Measurements from ENCODE around the gene NCKIPSD. TPM values are rescaled to one million over a fixed set of nuclear protein-coding genes. Genes with fewer than 3 reads are reported as not detected.

NCKIPSD gene
- total and polyA plus RNA-seq, 3 donors from 2014 or later = 30.1 to 81.3 (median 69.4) TPM

GRCh38 chr3:48686538-48687219 is 964 bp upstream of the NCKIPSD start:
- peak overlapping the region; percentile 93 to 95 for H3K4me3 ChIP-seq
- H3K36me3 ChIP-seq (ENCODE audit: low read depth, missing control alignments) = no peaks in the 10 kb centered on the region
- intact Hi-C loops (cut with DNase I; ENCODE audit: low total_unique reads) = no loop called here
- WGBS, 2 donors = 29 to 38% methylated on average over 9 to 10 of the region's 10 CpGs
- H3K27me3 ChIP-seq = no peaks in the 10 kb centered on the region
- peak overlapping the region; percentile 87 to 91 for H3K27ac ChIP-seq
- peaks cover 43% of the 10 kb centered on the region for H3K4me1 ChIP-seq
- no peaks in the 10 kb centered on the region for H3K9me3 ChIP-seq
- no peak for TF ChIP-seq POLR2A (IDR thresholded peaks at IDR 0.05)
- TF ChIP-seq, protein P1, sequence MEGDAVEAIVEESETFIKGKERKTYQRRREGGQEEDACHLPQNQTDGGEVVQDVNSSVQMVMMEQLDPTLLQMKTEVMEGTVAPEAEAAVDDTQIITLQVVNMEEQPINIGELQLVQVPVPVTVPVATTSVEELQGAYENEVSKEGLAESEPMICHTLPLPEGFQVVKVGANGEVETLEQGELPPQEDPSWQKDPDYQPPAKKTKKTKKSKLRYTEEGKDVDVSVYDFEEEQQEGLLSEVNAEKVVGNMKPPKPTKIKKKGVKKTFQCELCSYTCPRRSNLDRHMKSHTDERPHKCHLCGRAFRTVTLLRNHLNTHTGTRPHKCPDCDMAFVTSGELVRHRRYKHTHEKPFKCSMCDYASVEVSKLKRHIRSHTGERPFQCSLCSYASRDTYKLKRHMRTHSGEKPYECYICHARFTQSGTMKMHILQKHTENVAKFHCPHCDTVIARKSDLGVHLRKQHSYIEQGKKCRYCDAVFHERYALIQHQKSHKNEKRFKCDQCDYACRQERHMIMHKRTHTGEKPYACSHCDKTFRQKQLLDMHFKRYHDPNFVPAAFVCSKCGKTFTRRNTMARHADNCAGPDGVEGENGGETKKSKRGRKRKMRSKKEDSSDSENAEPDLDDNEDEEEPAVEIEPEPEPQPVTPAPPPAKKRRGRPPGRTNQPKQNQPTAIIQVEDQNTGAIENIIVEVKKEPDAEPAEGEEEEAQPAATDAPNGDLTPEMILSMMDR (IDR thresholded peaks at IDR 0.05) = no peak
- DNase-seq = no peak

GRCh38 chr3:48685293-48685602 is 467 bp downstream of the NCKIPSD start:
- 7 to 12% methylated on average over 8 to 12 of the region's 13 CpGs for WGBS, 2 donors
- TF ChIP-seq, protein P1 (IDR thresholded peaks at IDR 0.05) = no peak
- no peak for TF ChIP-seq POLR2A (IDR thresholded peaks at IDR 0.05)
- H3K36me3 ChIP-seq (ENCODE audit: low read depth, missing control alignments) = no peaks in the 10 kb centered on the region
- H3K27ac ChIP-seq = peak overlapping the region; percentile 87 to 91
- DNase-seq = no peak
- H3K4me3 ChIP-seq = peak overlapping the region; percentile 93 to 95
- peaks cover 43% of the 10 kb centered on the region for H3K4me1 ChIP-seq
- no peaks in the 10 kb centered on the region for H3K27me3 ChIP-seq
- intact Hi-C loops (cut with DNase I; ENCODE audit: low total_unique reads) = no loop called here
- no peaks in the 10 kb centered on the region for H3K9me3 ChIP-seq

DNA sequence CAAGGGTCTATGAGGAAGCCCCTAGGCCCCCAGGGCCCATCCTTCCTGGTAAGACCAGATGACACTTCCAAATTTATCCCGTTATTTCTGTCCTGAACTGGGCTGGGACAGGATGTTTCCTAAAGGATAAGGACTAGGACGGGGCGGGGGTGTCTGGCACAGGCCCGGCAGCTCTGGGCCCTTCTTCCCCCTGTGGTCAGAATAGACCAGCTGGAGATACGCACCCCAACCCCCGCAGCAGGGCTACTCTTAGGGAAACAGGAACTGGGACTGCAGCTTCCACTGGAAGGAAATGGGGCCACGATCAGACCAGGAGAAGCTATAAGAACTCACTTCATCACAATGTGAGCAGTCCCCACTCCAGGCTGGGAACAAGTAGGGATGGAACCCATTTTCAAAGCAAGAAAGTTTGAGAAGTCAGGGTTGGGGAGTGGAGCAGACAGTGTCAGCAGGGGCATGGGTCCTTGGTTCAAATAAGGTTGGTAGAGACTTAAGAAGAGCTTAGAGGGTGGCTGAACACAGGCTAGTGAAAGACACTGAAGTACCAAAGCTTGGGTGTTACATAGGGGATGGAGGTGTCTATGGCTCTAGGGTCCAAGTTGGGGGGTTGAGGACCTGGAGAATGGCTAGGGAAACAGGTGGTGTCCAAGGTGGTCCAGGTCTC is 1.1 kb downstream of the NCKIPSD start:
- no peaks in the 10 kb centered on the region for H3K36me3 ChIP-seq (ENCODE audit: low read depth, missing control alignments)
- H3K4me3 ChIP-seq = peak overlapping the region; percentile 93 to 95
- H3K27me3 ChIP-seq = no peaks in the 10 kb centered on the region
- TF ChIP-seq, protein P1 (IDR thresholded peaks at IDR 0.05) = no peak
- TF ChIP-seq POLR2A (IDR thresholded peaks at IDR 0.05) = no peak
- H3K9me3 ChIP-seq = no peaks in the 10 kb centered on the region
- peak; percentile 65 for DNase-seq
- peaks cover 43% of the 10 kb centered on the region for H3K4me1 ChIP-seq
- peak overlapping the region; percentile 87 to 91 for H3K27ac ChIP-seq
- WGBS, 2 donors = 17 to 24% methylated on average over 7 of the region's 7 CpGs
- intact Hi-C loops (cut with DNase I; ENCODE audit: low total_unique reads) = no loop called here

DNA sequence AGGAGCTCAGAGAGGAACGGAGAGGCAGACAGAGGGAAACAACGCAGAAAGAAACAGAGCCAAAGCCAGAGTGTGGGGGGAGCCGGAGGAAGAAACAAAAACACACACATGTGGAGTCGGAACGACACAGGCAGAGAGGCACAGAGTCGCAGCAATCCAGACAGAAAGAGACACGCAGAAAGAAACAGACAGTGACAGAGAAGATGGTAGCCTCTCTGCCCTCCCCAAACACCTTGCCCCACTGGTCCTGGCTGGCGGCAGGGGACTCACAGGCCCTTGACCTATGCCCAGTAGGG is 1.7 kb downstream of the NCKIPSD start:
- DNase-seq = peak; percentile 47
- intact Hi-C loops (cut with DNase I; ENCODE audit: low total_unique reads) = no loop called here
- no peak for TF ChIP-seq POLR2A (IDR thresholded peaks at IDR 0.05)
- TF ChIP-seq, protein P1 (IDR thresholded peaks at IDR 0.05) = no peak
- Histone ChIP-seq H3K27me3 (no peaks in the 10 kb centered on the region), H3K9me3 (no peaks in the 10 kb centered on the region), H3K4me3 (peak overlapping the region; percentile 93 to 95), H3K36me3 (ENCODE audit: low read depth, missing control alignments) (no peaks in the 10 kb centered on the region), H3K4me1 (peaks cover 43% of the 10 kb centered on the region), H3K27ac (peak overlapping the region; percentile 87 to 91)
- WGBS, 2 donors = 21 to 39% methylated on average over 8 of the region's 8 CpGs

DNA sequence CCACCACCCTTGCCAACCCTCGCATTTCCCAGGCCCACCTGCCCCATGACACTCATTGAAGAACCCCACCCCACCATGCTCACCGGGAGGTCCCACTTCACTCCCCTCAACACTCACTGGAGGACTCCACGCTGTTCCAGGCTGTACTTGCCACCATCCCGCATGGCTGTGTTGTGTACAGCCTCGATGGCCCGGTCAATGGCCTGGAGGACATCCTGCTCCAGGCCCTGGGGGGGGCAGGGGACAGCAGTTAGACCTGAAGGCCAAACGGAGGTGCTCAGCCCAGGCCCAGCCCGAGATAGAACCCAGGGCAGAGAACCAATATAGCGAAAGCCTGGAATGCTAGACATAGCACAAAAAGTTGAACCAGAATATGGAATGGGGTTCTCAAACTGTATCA is 2.9 kb downstream of the NCKIPSD start:
- TF ChIP-seq POLR2A (IDR thresholded peaks at IDR 0.05) = no peak
- TF ChIP-seq, protein P1 (IDR thresholded peaks at IDR 0.05) = no peak
- no peaks in the 10 kb centered on the region for H3K36me3 ChIP-seq (ENCODE audit: low read depth, missing control alignments)
- H3K9me3 ChIP-seq = no peaks in the 10 kb centered on the region
- intact Hi-C loops (cut with DNase I; ENCODE audit: low total_unique reads) = no loop called here
- H3K4me1 ChIP-seq = peaks cover 43% of the 10 kb centered on the region
- no peaks in the 10 kb centered on the region for H3K27me3 ChIP-seq
- peak overlapping the region in 1 of 2 donors; percentile 87 for H3K27ac ChIP-seq
- no peak overlapping the region for H3K4me3 ChIP-seq
- 78 to 94% methylated on average over 6 to 9 of the region's 9 CpGs for WGBS, 2 donors
- no peak for DNase-seq

All from testis (tissue), 3 donors.